K562 (cell line): ENCODE measurements around the gene NUP133. TPM values are rescaled to one million over a fixed set of nuclear protein-coding genes. Genes with fewer than 3 reads are reported as not detected.

ENCODE experiments used
- ATAC-seq: fragments of 200-7000 bp; cut with Tn5 transposase; 3 replicates; pipeline ENCODE4 v1.9.1; 2020; ENCODE audit warnings: moderate library complexity
- BruUV-seq: library from RNA; stranded (reverse); fragments of 400-500 nt; replicated peaks from 2 replicates; lab custom pipeline; 2021; lab: Mats Ljungman, UMichigan
- CTCF ChIA-PET: fragments of 300-600 bp; formaldehyde crosslinking; extraction: SDS; loops from one replicate; lab custom pipeline; 2021; ENCODE audit warnings: low intra/inter-chr PET ratio; lab: Yijun Ruan, JAX
- POLR2A ChIA-PET: fragments of 300-600, 350-650 bp; sonication (Branson Sonifier 250); formaldehyde crosslinking; extraction: SDS; loops from one replicate; lab custom pipeline; 2021; ENCODE audit warnings: antibody characterized with exemption, inconsistent platforms; lab: Yijun Ruan, JAX
- DNase-seq, 4 experiments: peaks; one replicate each; pipeline versions ENCODE4 v3.0.0 to v3.0.0-alpha.2; 2011 to 2018; ENCODE audit warnings: low spot score in 3 of 4, mixed read lengths in 3 of 4; ENCODE audit errors: extremely low read depth in 1 of 4
- FAIRE-seq: peaks from 2 replicates; lab custom pipeline; 2011; peaks lifted over from hg19 to GRCh38; lab: Jason Lieb, UNC
- H2AFZ ChIP-seq: 2 replicates; pipeline ENCODE4 v1.6.0; 2011; ENCODE audit warnings: low read depth, low read length, control low read depth, inconsistent platforms
- H3K27ac ChIP-seq: fragments of 200-600 bp; 3 replicates; pipeline ENCODE4 v1.8.0; 2011; ENCODE audit warnings: low read depth, mild to moderate bottlenecking, control low read depth, inconsistent platforms, low read length, moderate library complexity, mixed read lengths; ENCODE audit errors: extremely low read depth
- H3K27me3 ChIP-seq, 2 experiments: fragments of 300-600 bp in 1 of 2; 2 replicates in 1 of 2; 3 replicates in 1 of 2; pipeline versions ENCODE4 v1.6.0 to v1.8.0; 2011; ENCODE audit warnings: inconsistent platforms in 2 of 2, low read length in 2 of 2, mild to moderate bottlenecking in 1 of 2, mixed read lengths in 1 of 2, moderate library complexity in 1 of 2; ENCODE audit not compliant: control insufficient read depth in 2 of 2, insufficient read depth in 2 of 2
- H3K36me3 ChIP-seq: fragments of 300-600 bp; 3 replicates; pipeline ENCODE4 v1.8.0; 2011; ENCODE audit warnings: mild to moderate bottlenecking, low read length, inconsistent platforms; ENCODE audit not compliant: control insufficient read depth, insufficient read depth
- H3K4me1 ChIP-seq, 2 experiments: fragments of 200-600 bp in 1 of 2; replicated peaks in 1 of 2; 2 replicates in 1 of 2; 3 replicates in 1 of 2; pipeline versions ENCODE4 v1.5.1 to v1.8.0; 2011; ENCODE audit warnings: inconsistent platforms in 2 of 2, low read length in 2 of 2, mild to moderate bottlenecking in 1 of 2, mixed read lengths in 1 of 2, moderate library complexity in 1 of 2; ENCODE audit not compliant: control insufficient read depth in 2 of 2, insufficient read depth in 2 of 2
- H3K4me2 ChIP-seq: 2 replicates; pipeline ENCODE4 v1.6.1; 2011; ENCODE audit warnings: low read length, control low read depth, inconsistent platforms, mixed read lengths; ENCODE audit not compliant: insufficient read depth
- H3K4me3 ChIP-seq: fragments of 200-600 bp; sonication (generic), shearing (Covaris generic); 2 replicates; pipeline ENCODE4 v1.5.1; 2016; ENCODE audit warnings: control low read depth, inconsistent platforms
- H3K79me2 ChIP-seq: fragments of 200-600 bp; 3 replicates; pipeline ENCODE4 v1.8.0; 2011; ENCODE audit warnings: low read length, inconsistent platforms; ENCODE audit not compliant: control insufficient read depth, insufficient read depth
- H3K9ac ChIP-seq, 2 experiments: 2 replicates each; pipeline versions ENCODE4 v1.6.0 to v1.6.1; 2011; ENCODE audit warnings: low read depth in 2 of 2, low read length in 2 of 2, control low read depth in 1 of 2, inconsistent platforms in 1 of 2, mild to moderate bottlenecking in 1 of 2, mixed read lengths in 1 of 2; ENCODE audit not compliant: insufficient read depth in 1 of 2
- H3K9me1 ChIP-seq: one replicate; pipeline ENCODE4 v1.6.0; 2011; ENCODE audit warnings: inconsistent platforms, mild to moderate bottlenecking, low read length, moderate library complexity; ENCODE audit not compliant: control insufficient read depth, insufficient read depth
- H3K9me3 ChIP-seq: replicated peaks from 2 replicates; pipeline ENCODE4 v1.5.1; 2011; ENCODE audit warnings: low read depth, low read length, inconsistent platforms; ENCODE audit not compliant: control insufficient read depth, insufficient read depth
- H4K20me1 ChIP-seq: replicated peaks from 2 replicates; pipeline ENCODE4 v1.6.1; 2011; ENCODE audit warnings: low read length, inconsistent platforms, mixed read lengths; ENCODE audit not compliant: control insufficient read depth, insufficient read depth
- MTA3 ChIP-seq: fragments of 450-650 bp; formaldehyde crosslinking; IDR thresholded peaks from 2 replicates; pipeline ENCODE4 v1.6.1; 2017; ENCODE audit warnings: mild to moderate bottlenecking, borderline replicate concordance
- ZSCAN29 ChIP-seq: fragments of 450-650 bp; IDR thresholded peaks from 2 replicates; pipeline ENCODE4 v1.6.1; 2017
- WGBS: fragments of 100-300 bp; shearing (Covaris generic); methylation state at CpG from one replicate; pipeline ENCODE4 v1.1.6; 2016; ENCODE audit warnings: low coverage, mixed read lengths; ENCODE audit not compliant: insufficient coverage; ENCODE audit errors: missing lambda C conversion rate; 5-methylcytosine and 5-hydroxymethylcytosine counted together
- in situ Hi-C: fragments of 300-500 bp; cut with MboI; formaldehyde crosslinking; loops from 4 replicates; pipeline ENCODE4 v1.15.0; 2018; ENCODE audit warnings: inconsistent platforms, mixed read lengths
- intact Hi-C: fragments of 100-400 bp; cut with micrococcal nuclease; formaldehyde crosslinking; loops from 2 replicates; pipeline ENCODE4 v1.14.2; 2022
- polyA plus RNA-seq, 8 experiments: library from polyadenylated mRNA; depleted of rRNA in 4 of 8; stranded (reverse) in 5 of 8; unstranded in 3 of 8; fragments of >200 nt; fragmentation: Nextera tagmentation in 2 of 8; fragmentation: Illumina TruSeq in 1 of 8; extraction: Ambion mirVana in 2 of 8; extraction: Trizol in 1 of 8; gene quantifications; 2 replicates each; pipeline versions ENCODE4 v1.2.1 to v1.2.3, GENCODE V29; 2011 to 2014; ENCODE audit warnings: inconsistent platforms in 1 of 8, missing spikeins in 1 of 8
- total RNA-seq, 7 experiments: library from RNA; depleted of rRNA in 6 of 7; stranded (reverse); fragments of >200 nt in 6 of 7; fragmentation: Illumina TruSeq in 2 of 7; extraction: Trizol in 2 of 7; gene quantifications; 2 replicates each; pipeline versions ENCODE4 v1.2.1 to v1.2.3, GENCODE V29; 2011 to 2021; ENCODE audit warnings: low replicate concordance in 1 of 7
- TF ChIP-seq, protein P1 (sequence below): fragments of 250-450 bp; sonication (Bioruptor Pico); IDR thresholded peaks from 2 replicates; pipeline ENCODE4 v1.9.0; 2021; ENCODE audit warnings: mild to moderate bottlenecking
- TF ChIP-seq, protein P2 (sequence below): fragments of 450-650 bp; formaldehyde crosslinking; IDR thresholded peaks from 2 replicates; pipeline ENCODE4 v1.4.0; 2020; ENCODE audit warnings: mild to moderate bottlenecking
- TF ChIP-seq, protein P3 (sequence below): fragments of 450-650 bp; IDR thresholded peaks from 2 replicates; pipeline ENCODE4 v1.6.1; 2016; ENCODE audit warnings: low read depth
- TF ChIP-seq, protein P4 (sequence below): fragments of 200-400 bp; formaldehyde crosslinking; IDR thresholded peaks from 2 replicates; pipeline ENCODE4 v1.6.1; 2017; ENCODE audit warnings: mild to moderate bottlenecking, low read depth, low read length, moderate library complexity

The NUP133 gene
- total and polyA plus RNA-seq, 9 of the 15 experiments (the other 6 are each of a cell fraction or from before 2014, with no cell fraction given) = 21.7 to 85.1 (median 61.3) TPM

DNA sequence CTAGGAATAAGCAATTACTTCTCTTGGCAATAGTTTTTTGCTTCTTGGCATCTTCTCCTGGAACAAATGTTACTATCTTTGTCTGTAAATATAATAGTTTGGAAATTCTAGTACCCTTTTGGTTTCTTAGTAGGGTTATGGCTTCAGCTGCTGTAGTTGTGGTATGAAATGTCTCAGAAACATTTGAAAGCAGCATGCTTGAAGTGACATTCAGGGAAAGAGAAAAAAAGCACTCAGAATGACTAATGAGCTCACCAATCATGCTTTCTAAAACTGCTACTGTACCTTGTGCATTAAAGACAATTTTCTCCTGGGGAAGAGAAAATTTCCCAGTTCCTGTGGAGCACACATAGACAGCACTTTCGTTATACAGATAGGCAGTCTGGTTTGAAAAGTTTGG is 21.0 kb downstream of the NUP133 start:
- TSS peak; percentile 8 for BruUV-seq
- no peak for DNase-seq
- TF ChIP-seq, protein P1, sequence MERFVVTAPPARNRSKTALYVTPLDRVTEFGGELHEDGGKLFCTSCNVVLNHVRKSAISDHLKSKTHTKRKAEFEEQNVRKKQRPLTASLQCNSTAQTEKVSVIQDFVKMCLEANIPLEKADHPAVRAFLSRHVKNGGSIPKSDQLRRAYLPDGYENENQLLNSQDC (CRISPR knock-in tag) = no peak
- TF ChIP-seq, protein P2, sequence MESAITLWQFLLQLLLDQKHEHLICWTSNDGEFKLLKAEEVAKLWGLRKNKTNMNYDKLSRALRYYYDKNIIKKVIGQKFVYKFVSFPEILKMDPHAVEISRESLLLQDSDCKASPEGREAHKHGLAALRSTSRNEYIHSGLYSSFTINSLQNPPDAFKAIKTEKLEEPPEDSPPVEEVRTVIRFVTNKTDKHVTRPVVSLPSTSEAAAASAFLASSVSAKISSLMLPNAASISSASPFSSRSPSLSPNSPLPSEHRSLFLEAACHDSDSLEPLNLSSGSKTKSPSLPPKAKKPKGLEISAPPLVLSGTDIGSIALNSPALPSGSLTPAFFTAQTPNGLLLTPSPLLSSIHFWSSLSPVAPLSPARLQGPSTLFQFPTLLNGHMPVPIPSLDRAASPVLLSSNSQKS (CRISPR knock-in tag) = no peak
- TF ChIP-seq, protein P3, sequence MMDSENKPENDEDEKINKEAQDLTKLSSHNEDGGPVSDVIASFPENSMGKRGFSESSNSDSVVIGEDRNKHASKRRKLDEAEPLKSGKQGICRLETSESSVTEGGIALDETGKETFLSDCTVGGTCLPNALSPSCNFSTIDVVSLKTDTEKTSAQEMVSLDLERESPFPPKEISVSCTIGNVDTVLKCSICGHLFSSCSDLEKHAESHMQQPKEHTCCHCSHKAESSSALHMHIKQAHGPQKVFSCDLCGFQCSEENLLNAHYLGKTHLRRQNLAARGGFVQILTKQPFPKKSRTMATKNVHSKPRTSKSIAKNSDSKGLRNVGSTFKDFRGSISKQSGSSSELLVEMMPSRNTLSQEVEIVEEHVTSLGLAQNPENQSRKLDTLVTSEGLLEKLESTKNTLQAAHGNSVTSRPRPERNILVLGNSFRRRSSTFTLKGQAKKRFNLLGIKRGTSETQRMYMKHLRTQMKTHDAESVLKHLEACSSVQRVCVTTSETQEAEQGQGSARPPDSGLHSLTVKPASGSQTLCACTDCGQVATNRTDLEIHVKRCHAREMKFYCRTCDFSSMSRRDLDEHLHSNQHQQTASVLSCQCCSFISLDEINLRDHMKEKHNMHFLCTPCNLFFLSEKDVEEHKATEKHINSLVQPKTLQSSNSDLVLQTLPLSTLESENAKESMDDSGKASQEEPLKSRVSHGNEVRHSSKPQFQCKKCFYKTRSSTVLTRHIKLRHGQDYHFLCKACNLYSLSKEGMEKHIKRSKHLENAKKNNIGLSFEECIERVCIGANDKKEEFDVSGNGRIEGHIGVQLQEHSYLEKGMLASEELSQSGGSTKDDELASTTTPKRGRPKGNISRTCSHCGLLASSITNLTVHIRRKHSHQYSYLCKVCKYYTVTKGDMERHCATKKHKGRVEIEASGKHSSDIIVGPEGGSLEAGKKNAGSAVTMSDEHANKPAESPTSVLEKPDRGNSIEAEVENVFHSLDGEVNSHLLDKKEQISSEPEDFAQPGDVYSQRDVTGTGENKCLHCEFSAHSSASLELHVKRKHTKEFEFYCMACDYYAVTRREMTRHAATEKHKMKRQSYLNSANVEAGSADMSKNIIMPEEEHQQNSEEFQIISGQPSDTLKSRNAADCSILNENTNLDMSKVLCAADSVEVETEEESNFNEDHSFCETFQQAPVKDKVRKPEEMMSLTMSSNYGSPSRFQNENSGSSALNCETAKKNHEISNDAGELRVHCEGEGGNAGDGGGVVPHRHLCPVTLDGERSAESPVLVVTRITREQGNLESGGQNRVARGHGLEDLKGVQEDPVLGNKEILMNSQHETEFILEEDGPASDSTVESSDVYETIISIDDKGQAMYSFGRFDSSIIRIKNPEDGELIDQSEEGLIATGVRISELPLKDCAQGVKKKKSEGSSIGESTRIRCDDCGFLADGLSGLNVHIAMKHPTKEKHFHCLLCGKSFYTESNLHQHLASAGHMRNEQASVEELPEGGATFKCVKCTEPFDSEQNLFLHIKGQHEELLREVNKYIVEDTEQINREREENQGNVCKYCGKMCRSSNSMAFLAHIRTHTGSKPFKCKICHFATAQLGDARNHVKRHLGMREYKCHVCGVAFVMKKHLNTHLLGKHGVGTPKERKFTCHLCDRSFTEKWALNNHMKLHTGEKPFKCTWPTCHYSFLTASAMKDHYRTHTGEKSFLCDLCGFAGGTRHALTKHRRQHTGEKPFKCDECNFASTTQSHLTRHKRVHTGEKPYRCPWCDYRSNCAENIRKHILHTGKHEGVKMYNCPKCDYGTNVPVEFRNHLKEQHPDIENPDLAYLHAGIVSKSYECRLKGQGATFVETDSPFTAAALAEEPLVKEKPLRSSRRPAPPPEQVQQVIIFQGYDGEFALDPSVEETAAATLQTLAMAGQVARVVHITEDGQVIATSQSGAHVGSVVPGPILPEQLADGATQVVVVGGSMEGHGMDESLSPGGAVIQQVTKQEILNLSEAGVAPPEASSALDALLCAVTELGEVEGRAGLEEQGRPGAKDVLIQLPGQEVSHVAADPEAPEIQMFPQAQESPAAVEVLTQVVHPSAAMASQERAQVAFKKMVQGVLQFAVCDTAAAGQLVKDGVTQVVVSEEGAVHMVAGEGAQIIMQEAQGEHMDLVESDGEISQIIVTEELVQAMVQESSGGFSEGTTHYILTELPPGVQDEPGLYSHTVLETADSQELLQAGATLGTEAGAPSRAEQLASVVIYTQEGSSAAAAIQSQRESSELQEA = no peak
- TF ChIP-seq, protein P4, sequence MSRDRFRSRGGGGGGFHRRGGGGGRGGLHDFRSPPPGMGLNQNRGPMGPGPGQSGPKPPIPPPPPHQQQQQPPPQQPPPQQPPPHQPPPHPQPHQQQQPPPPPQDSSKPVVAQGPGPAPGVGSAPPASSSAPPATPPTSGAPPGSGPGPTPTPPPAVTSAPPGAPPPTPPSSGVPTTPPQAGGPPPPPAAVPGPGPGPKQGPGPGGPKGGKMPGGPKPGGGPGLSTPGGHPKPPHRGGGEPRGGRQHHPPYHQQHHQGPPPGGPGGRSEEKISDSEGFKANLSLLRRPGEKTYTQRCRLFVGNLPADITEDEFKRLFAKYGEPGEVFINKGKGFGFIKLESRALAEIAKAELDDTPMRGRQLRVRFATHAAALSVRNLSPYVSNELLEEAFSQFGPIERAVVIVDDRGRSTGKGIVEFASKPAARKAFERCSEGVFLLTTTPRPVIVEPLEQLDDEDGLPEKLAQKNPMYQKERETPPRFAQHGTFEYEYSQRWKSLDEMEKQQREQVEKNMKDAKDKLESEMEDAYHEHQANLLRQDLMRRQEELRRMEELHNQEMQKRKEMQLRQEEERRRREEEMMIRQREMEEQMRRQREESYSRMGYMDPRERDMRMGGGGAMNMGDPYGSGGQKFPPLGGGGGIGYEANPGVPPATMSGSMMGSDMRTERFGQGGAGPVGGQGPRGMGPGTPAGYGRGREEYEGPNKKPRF = no peak
- TF ChIP-seq ZSCAN29 (no peak), MTA3 (no peak)

More for the DNA sequence above, 21.0 kb downstream of the NUP133 start:
- no peaks in the 10 kb centered on the region for H3K79me2 ChIP-seq
- H3K27ac ChIP-seq = no peak overlapping the region
- POLR2A ChIA-PET = interaction anchor here (0.7 to 1.5 kb wide), 5 partner anchors 10 to 28 kb away, joined by 3 to 6 read pairs (median 3); partner anchors contain the start of gene NUP133
- no peak for ATAC-seq
- no peaks in the 10 kb centered on the region; the same call in 1 of the 2 replicates for H4K20me1 ChIP-seq
- no peaks in the 10 kb centered on the region for H3K27me3 ChIP-seq
- no peak overlapping the region for H3K4me3 ChIP-seq
- intact Hi-C loops (no loop called here), in situ Hi-C loops (no loop called here)
- H2AFZ ChIP-seq = no peak overlapping the region
- WGBS = 90% methylated on average over 1 of the region's 1 CpG
- H3K4me2 ChIP-seq = no peak overlapping the region
- H3K4me1 ChIP-seq = peaks cover 0 to 2% of the 10 kb centered on the region in 2 experiments; a peak in 1 of 5 replicates
- no peak for FAIRE-seq
- no peaks in the 10 kb centered on the region for H3K9me3 ChIP-seq
- CTCF ChIA-PET = no interaction called here
- H3K36me3 ChIP-seq = peaks cover 88% of the 10 kb centered on the region
- no peaks in the 10 kb centered on the region for H3K9me1 ChIP-seq
- H3K9ac ChIP-seq = no peak overlapping the region
